SK-N-SH (cell line): ENCODE results near the gene NID1. TPM values are rescaled to one million over a fixed set of nuclear protein-coding genes. Genes with fewer than 3 reads are reported as not detected.

Experiments
- ELF1 ChIP-seq: IDR thresholded peaks from 2 replicates; pipeline ENCODE4 v1.4.0; 2012
- EP300 ChIP-seq, 2 experiments: IDR thresholded peaks; 2 replicates each; pipeline versions ENCODE4 v1.4.0 to v1.6.1; 2012; ENCODE audit warnings: borderline replicate concordance in 1 of 2, low read depth in 1 of 2, low read length in 1 of 2
- FOXM1 ChIP-seq: IDR thresholded peaks from 2 replicates; pipeline ENCODE4 v1.4.0; 2012; ENCODE audit warnings: low read depth, mild to moderate bottlenecking
- GATA2 ChIP-seq: sonication (generic); formaldehyde crosslinking; IDR thresholded peaks from 2 replicates; pipeline ENCODE4 v1.5.0; 2020; ENCODE audit warnings: mild to moderate bottlenecking, missing genetic modification reagents
- MEF2A ChIP-seq: IDR thresholded peaks from 2 replicates; pipeline ENCODE4 v1.4.0; 2012; ENCODE audit warnings: low read depth, borderline replicate concordance
- NFIC ChIP-seq: IDR thresholded peaks from 2 replicates; pipeline ENCODE4 v1.4.0; 2012; ENCODE audit warnings: borderline replicate concordance
- NRF1 ChIP-seq: IDR thresholded peaks from 2 replicates; pipeline ENCODE4 v1.6.1; 2012; ENCODE audit warnings: low read depth, mild to moderate bottlenecking, low read length
- POLR2AphosphoS5 ChIP-seq: IDR thresholded peaks from 2 replicates; pipeline ENCODE4 v1.6.1; 2012; ENCODE audit warnings: low read depth, low read length
- RCOR1 ChIP-seq: fragments of 150-350 bp; IDR thresholded peaks from 2 replicates; pipeline ENCODE4 v1.6.1; 2017; ENCODE audit warnings: antibody characterized with exemption, low read length
- RFX5 ChIP-seq: IDR thresholded peaks from 2 replicates; pipeline ENCODE4 v1.6.1; 2012; ENCODE audit warnings: mild to moderate bottlenecking, improper control_type of control experiment, low read length
- SIN3A ChIP-seq: IDR thresholded peaks from 2 replicates; pipeline ENCODE4 v1.6.1; 2012; ENCODE audit warnings: low read depth, mild to moderate bottlenecking, low read length, moderate library complexity, borderline replicate concordance
- SMC3 ChIP-seq: IDR thresholded peaks from 2 replicates; pipeline ENCODE4 v1.6.1; 2012; ENCODE audit warnings: low read depth, low read length, improper control_type of control experiment
- TAF1 ChIP-seq: IDR thresholded peaks from 2 replicates; pipeline ENCODE4 v1.6.1; 2012; ENCODE audit warnings: low read depth, mild to moderate bottlenecking, low read length, moderate library complexity, borderline replicate concordance
- TCF12 ChIP-seq: IDR thresholded peaks from 2 replicates; pipeline ENCODE4 v1.4.0; 2012
- YY1 ChIP-seq: IDR thresholded peaks from 2 replicates; pipeline ENCODE4 v1.4.0; 2012; ENCODE audit warnings: low read depth, mild to moderate bottlenecking
- polyA plus RNA-seq, 3 experiments: library from polyadenylated mRNA; depleted of rRNA; stranded (reverse); fragments of >200 nt; gene quantifications; 2 replicates each; pipeline ENCODE4 v1.2.3, GENCODE V29; 2012
- TF ChIP-seq, protein P1 (sequence below): IDR thresholded peaks from 2 replicates; pipeline ENCODE4; 2012
- TF ChIP-seq, protein P2 (sequence below): fragments of 200-600 bp; sonication (generic); IDR thresholded peaks from 2 replicates; pipeline ENCODE4 v1.6.1; 2017; ENCODE audit warnings: antibody characterized with exemption, mild to moderate bottlenecking, moderate library complexity
- TF ChIP-seq, protein P3 (sequence below): IDR thresholded peaks from 2 replicates; pipeline ENCODE4 v1.4.0; 2012; ENCODE audit warnings: low read depth, borderline replicate concordance
- TF ChIP-seq, protein P4 (sequence below): IDR thresholded peaks from 2 replicates; pipeline ENCODE4 v1.6.1; 2012; ENCODE audit warnings: mild to moderate bottlenecking, low read depth, low read length, moderate library complexity

NID1 gene
- polyA plus RNA-seq, 1 of the 3 experiments (the other 2 are of a cell fraction) = 74.3 TPM

DNA sequence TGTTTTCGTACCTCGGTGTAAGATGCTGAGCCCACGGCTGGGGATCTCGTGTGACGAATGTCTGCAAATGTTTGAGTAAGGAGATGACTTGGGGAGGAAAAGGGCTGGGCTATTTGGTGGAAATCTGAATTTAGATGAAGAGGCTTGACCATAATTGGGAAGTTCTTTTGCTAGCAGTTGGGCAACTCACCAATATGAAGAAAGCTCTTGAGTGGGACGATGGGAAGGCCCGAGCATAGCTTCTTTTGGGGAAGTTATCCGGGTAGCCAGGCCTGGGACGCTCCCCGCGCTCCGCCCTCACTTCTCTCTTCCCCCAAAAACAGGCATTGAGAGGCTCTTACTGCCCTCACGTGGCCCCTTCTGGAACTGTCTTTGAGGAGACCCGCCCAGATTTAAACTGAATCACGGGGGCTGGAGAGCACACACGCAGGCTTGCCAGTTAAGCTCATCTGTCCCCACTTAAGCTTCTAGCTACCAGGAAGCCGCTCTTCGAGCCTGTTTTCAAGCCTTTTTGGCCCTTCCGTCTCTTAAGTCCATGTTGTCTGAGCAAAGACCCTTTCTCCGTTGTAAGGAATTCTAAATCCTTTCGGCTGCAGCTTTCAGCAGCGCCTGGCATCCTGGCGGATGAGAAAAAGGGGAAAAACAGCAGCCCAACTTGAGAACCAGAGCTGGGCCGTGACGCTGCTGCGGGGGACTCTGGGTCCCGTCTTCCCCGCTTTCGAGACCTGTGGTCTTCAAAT is 93.1 kb downstream of the NID1 start (continued):
- peak; percentile 87 for TF ChIP-seq SMC3
- 0 out of 2 replicates have a peak, but pooled peaks have one; percentile 2 for TF ChIP-seq RCOR1
- TF ChIP-seq SIN3A = peak; percentile 39; the same call in 1 of the 2 replicates
- TF ChIP-seq EP300 (IDR thresholded peaks at IDR 0.05; ENCODE audit: borderline replicate concordance in 1 of 2, low read depth in 1 of 2, low read length in 1 of 2) = peak in 1 of 2 experiments; percentile 26; a peak in 2 of 4 replicates
- no peak for TF ChIP-seq NFIC
- TF ChIP-seq MEF2A = no peak
- peak; percentile 72; the same call in 1 of the 2 replicates for TF ChIP-seq TAF1
- TF ChIP-seq, protein P1, sequence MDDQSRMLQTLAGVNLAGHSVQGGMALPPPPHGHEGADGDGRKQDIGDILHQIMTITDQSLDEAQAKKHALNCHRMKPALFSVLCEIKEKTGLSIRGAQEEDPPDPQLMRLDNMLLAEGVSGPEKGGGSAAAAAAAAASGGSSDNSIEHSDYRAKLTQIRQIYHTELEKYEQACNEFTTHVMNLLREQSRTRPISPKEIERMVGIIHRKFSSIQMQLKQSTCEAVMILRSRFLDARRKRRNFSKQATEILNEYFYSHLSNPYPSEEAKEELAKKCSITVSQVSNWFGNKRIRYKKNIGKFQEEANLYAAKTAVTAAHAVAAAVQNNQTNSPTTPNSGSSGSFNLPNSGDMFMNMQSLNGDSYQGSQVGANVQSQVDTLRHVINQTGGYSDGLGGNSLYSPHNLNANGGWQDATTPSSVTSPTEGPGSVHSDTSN = peak; percentile 39; the same call in 1 of the 2 replicates
- TF ChIP-seq ELF1 = peak; percentile 45; the same call in 1 of the 2 replicates
- TF ChIP-seq RFX5 = 0 out of 2 replicates have a peak, but pooled peaks have one; percentile 23
- TF ChIP-seq FOXM1 = no peak
- peak; percentile 71 for TF ChIP-seq POLR2AphosphoS5
- TF ChIP-seq, protein P2, sequence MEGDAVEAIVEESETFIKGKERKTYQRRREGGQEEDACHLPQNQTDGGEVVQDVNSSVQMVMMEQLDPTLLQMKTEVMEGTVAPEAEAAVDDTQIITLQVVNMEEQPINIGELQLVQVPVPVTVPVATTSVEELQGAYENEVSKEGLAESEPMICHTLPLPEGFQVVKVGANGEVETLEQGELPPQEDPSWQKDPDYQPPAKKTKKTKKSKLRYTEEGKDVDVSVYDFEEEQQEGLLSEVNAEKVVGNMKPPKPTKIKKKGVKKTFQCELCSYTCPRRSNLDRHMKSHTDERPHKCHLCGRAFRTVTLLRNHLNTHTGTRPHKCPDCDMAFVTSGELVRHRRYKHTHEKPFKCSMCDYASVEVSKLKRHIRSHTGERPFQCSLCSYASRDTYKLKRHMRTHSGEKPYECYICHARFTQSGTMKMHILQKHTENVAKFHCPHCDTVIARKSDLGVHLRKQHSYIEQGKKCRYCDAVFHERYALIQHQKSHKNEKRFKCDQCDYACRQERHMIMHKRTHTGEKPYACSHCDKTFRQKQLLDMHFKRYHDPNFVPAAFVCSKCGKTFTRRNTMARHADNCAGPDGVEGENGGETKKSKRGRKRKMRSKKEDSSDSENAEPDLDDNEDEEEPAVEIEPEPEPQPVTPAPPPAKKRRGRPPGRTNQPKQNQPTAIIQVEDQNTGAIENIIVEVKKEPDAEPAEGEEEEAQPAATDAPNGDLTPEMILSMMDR = peak; percentile 88
- peak; percentile 47; the same call in 1 of the 2 replicates for TF ChIP-seq YY1
- TF ChIP-seq, protein P3, sequence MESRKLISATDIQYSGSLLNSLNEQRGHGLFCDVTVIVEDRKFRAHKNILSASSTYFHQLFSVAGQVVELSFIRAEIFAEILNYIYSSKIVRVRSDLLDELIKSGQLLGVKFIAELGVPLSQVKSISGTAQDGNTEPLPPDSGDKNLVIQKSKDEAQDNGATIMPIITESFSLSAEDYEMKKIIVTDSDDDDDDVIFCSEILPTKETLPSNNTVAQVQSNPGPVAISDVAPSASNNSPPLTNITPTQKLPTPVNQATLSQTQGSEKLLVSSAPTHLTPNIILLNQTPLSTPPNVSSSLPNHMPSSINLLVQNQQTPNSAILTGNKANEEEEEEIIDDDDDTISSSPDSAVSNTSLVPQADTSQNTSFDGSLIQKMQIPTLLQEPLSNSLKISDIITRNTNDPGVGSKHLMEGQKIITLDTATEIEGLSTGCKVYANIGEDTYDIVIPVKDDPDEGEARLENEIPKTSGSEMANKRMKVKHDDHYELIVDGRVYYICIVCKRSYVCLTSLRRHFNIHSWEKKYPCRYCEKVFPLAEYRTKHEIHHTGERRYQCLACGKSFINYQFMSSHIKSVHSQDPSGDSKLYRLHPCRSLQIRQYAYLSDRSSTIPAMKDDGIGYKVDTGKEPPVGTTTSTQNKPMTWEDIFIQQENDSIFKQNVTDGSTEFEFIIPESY = no peak
- TF ChIP-seq TCF12 = peak; percentile 50
- TF ChIP-seq GATA2 (CRISPR knock-in tag) = no peak
- 0 out of 2 replicates have a peak, but pooled peaks have one; percentile 21 for TF ChIP-seq NRF1
- TF ChIP-seq, protein P4, sequence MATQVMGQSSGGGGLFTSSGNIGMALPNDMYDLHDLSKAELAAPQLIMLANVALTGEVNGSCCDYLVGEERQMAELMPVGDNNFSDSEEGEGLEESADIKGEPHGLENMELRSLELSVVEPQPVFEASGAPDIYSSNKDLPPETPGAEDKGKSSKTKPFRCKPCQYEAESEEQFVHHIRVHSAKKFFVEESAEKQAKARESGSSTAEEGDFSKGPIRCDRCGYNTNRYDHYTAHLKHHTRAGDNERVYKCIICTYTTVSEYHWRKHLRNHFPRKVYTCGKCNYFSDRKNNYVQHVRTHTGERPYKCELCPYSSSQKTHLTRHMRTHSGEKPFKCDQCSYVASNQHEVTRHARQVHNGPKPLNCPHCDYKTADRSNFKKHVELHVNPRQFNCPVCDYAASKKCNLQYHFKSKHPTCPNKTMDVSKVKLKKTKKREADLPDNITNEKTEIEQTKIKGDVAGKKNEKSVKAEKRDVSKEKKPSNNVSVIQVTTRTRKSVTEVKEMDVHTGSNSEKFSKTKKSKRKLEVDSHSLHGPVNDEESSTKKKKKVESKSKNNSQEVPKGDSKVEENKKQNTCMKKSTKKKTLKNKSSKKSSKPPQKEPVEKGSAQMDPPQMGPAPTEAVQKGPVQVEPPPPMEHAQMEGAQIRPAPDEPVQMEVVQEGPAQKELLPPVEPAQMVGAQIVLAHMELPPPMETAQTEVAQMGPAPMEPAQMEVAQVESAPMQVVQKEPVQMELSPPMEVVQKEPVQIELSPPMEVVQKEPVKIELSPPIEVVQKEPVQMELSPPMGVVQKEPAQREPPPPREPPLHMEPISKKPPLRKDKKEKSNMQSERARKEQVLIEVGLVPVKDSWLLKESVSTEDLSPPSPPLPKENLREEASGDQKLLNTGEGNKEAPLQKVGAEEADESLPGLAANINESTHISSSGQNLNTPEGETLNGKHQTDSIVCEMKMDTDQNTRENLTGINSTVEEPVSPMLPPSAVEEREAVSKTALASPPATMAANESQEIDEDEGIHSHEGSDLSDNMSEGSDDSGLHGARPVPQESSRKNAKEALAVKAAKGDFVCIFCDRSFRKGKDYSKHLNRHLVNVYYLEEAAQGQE = peak; percentile 29; the same call in 1 of the 2 replicates
- TF ChIP-seq, all 33 proteins: peak for 20
